Mammary epithelial cell (primary cell): Measurements from ENCODE around the gene ACMSD.

ENCODE experiments used
- CTCF ChIP-seq, 2 donors: IDR thresholded peaks in 1 of 2; conservative IDR thresholded peaks in 1 of 2; 2 replicates each; pipeline ENCODE4 v1.5.1; 2011 to 2012; ENCODE audit warnings: inconsistent platforms in 2 of 2, low read length in 2 of 2, mild to moderate bottlenecking in 2 of 2, control low read depth in 1 of 2, low read depth in 1 of 2; ENCODE audit not compliant: insufficient read depth in 1 of 2; ENCODE audit errors: extremely low read depth in 1 of 2
- EZH2 ChIP-seq: IDR thresholded peaks from 2 replicates; pipeline ENCODE4 v1.6.1; 2012; ENCODE audit warnings: low read length, inconsistent platforms, borderline replicate concordance

- no peak for TF ChIP-seq CTCF (conservative IDR thresholded peaks at IDR 0.05 in 1 of 2, IDR thresholded peaks at IDR 0.05 in 1 of 2; ENCODE audit: extremely low read depth in 1 of 2, insufficient read depth in 1 of 2, low read depth in 1 of 2, low read length in 2 of 2)
- TF ChIP-seq EZH2, result no peak
Observed at GRCh38 chr2:134818321-134818720, 20.1 kb upstream of the ACMSD start.
